ENCODE data around the gene SMR3A.

GRCh38 chr4:70334681-70335080 lies 25.9 kb upstream of the SMR3A start, which contains the start of gene CABS1:
- TF ChIP-seq CTCF (IDR thresholded peaks at IDR 0.05) (no peak), POLR2A (IDR thresholded peaks at IDR 0.05) (no peak)
